Activated effector memory CD4-positive, alpha-beta T cell treated with Interleukin-2 at 50 U/mL for 16 hours (primary cell): Measurements from ENCODE around the gene RBM4B.
A peak's percentile ranks its signal among the peaks of the same experiment; 100 is the strongest.
"Not testable (repeated sequence)": the region's sequence is repeated elsewhere in the genome, so short reads cannot be mapped to it uniquely, and the experiment has no call there.

ENCODE experiments used
- DNase-seq: peaks from one replicate; pipeline ENCODE4 v3.0.0-alpha.2; 2020

Gene RBM4B

GRCh38 chr11:66677599-66678375, at the start of gene RBM4B:
RBM4B (minus strand) TSS chr11:66677887; CDS start chr11:66677079, 808 bp downstream.
- peak; percentile 93 for DNase-seq

GRCh38 chr11:66725647-66726046, 48.0 kb upstream of the RBM4B start:
- no peak for DNase-seq

- DNase-seq, result no peak
Observed at GRCh38 chr11:66725114-66725513, 47.4 kb upstream of the RBM4B start.

- DNase-seq, result not testable (repeated sequence)
Observed at GRCh38 chr11:66724167-66724566, 46.5 kb upstream of the RBM4B start.

GRCh38 chr11:66723693-66724092, 46.0 kb upstream of the RBM4B start:
- no peak for DNase-seq

GRCh38 chr11:66722745-66723651, 45.3 kb upstream of the RBM4B start:
- DNase-seq, result no peak

GRCh38 chr11:66721939-66722338, 44.3 kb upstream of the RBM4B start:
- DNase-seq, result no peak

- no peak for DNase-seq
Observed at GRCh38 chr11:66720899-66721470, 43.3 kb upstream of the RBM4B start.

- peak; percentile 3 for DNase-seq
Observed at GRCh38 chr11:66720223-66720898, 42.7 kb upstream of the RBM4B start.

GRCh38 chr11:66719111-66719872, 41.6 kb upstream of the RBM4B start:
- DNase-seq, result no peak

- no peak for DNase-seq
Observed at GRCh38 chr11:66718320-66718971, 40.8 kb upstream of the RBM4B start.

GRCh38 chr11:66717925-66718319, 40.2 kb upstream of the RBM4B start:
- no peak for DNase-seq

- DNase-seq, result no peak
Observed at GRCh38 chr11:66716996-66717395, 39.3 kb upstream of the RBM4B start.

GRCh38 chr11:66715346-66716085, 37.8 kb upstream of the RBM4B start:
- DNase-seq, result no peak

- DNase-seq, result no peak
Observed at GRCh38 chr11:66713746-66714480, 36.2 kb upstream of the RBM4B start.

- DNase-seq, result no peak
Observed at GRCh38 chr11:66710384-66710930, 32.8 kb upstream of the RBM4B start.

GRCh38 chr11:66708701-66709100, 31.0 kb upstream of the RBM4B start:
- no peak for DNase-seq

GRCh38 chr11:66708094-66708493, 30.4 kb upstream of the RBM4B start:
- no peak for DNase-seq

- DNase-seq, result no peak
Observed at GRCh38 chr11:66707486-66707885, 29.8 kb upstream of the RBM4B start.

GRCh38 chr11:66706989-66707388, 29.3 kb upstream of the RBM4B start:
- DNase-seq, result no peak
